Peyer's patch (tissue), 4 donors: ENCODE results near the gene AGXT2.

Source experiments
- CTCF ChIP-seq, 6 experiments: fragments of 450-650 bp in 4 of 6; fragments of 200-600 bp in 2 of 6; sonication (generic) in 1 of 6; IDR thresholded peaks; one replicate each; pipeline ENCODE4 v1.5.1; 2017 to 2019; ENCODE audit warnings: antibody characterized with exemption in 6 of 6, mild to moderate bottlenecking in 3 of 6, moderate library complexity in 1 of 6
- POLR2A ChIP-seq, 2 donors: fragments of 450-650 bp; IDR thresholded peaks; one replicate each; pipeline ENCODE4 v1.5.1; 2017; ENCODE audit warnings: antibody characterized with exemption in 2 of 2, mild to moderate bottlenecking in 2 of 2, moderate library complexity in 2 of 2

DNA sequence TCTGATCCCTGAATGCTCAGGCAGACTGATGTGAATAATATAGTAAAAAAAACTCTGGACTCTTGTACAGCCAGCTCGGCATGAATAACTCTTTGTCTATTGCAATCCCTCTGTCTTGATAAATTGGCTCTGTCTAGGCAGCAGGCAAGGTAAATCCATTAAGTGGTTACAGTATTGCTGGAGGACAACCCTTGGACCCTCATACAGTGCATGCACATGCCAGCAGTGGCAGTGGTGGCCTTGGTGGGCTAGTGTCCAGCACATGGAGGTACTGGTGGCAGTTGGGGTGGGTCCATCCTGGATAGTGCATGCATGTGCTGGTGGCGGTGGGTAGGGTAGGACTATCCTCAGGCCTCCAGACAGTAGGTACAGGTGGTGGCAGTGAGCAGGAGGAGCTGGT, 79.5 kb downstream of the AGXT2 start:
- no peak for TF ChIP-seq CTCF (IDR thresholded peaks at IDR 0.05)
- TF ChIP-seq POLR2A (IDR thresholded peaks at IDR 0.05): no peak
